Body of pancreas (tissue), 4 donors: ENCODE data around the gene AHCTF1. TPM values are rescaled to one million over a fixed set of nuclear protein-coding genes. Genes with fewer than 3 reads are reported as not detected.

ENCODE experiments used
- ATAC-seq: fragments of 150-250 bp; one replicate; pipeline ENCODE4 v1.9.1; 2016
- DNase-seq, 4 donors: peaks; one replicate each; pipeline ENCODE4 v3.0.0-alpha.2; 2019
- H3K27ac ChIP-seq, 4 donors: fragments of 200-600 bp; sonication (generic); 1 replicate in 3 of 4; 2 replicates in 1 of 4; pipeline versions ENCODE4 v1.5.1 to v1.6.1; 2016 to 2019; ENCODE audit warnings: mild to moderate bottlenecking in 1 of 4, mixed read lengths in 1 of 4, moderate library complexity in 1 of 4
- H3K27me3 ChIP-seq, 2 donors: fragments of 200-600 bp; sonication (generic); one replicate each; pipeline ENCODE4 v1.6.0; 2016; ENCODE audit warnings: mild to moderate bottlenecking in 1 of 2
- H3K36me3 ChIP-seq, 2 donors: fragments of 200-600 bp; sonication (generic); replicated peaks in 1 of 2; 2 replicates each; pipeline ENCODE4 v1.5.1; 2016; ENCODE audit warnings: low read depth in 2 of 2; ENCODE audit not compliant: insufficient read depth in 1 of 2
- H3K4me1 ChIP-seq: fragments of 200-600 bp; sonication (generic); one replicate; pipeline ENCODE4 v1.6.0; 2016
- H3K4me3 ChIP-seq, 2 donors: fragments of 200-600 bp; sonication (generic); 1 replicate in 1 of 2; 2 replicates in 1 of 2; pipeline ENCODE4 v1.5.1; 2016 to 2019
- H3K9me3 ChIP-seq, 3 donors: fragments of 200-600 bp; sonication (generic); 1 replicate in 2 of 3; 2 replicates in 1 of 3; pipeline ENCODE4 v1.5.1; 2016
- POLR2A ChIP-seq, 3 donors: fragments of 450-650 bp; IDR thresholded peaks; one replicate each; pipeline ENCODE4 v1.6.1; 2016; ENCODE audit warnings: antibody characterized with exemption in 3 of 3, mild to moderate bottlenecking in 2 of 3
- WGBS, 2 donors: methylation state at CpG; one replicate each; pipeline ENCODE4 v1.1.5; 2017; 5-methylcytosine and 5-hydroxymethylcytosine counted together
- intact Hi-C: fragments of 100-400 bp; cut with DNase I; formaldehyde crosslinking; loops from one replicate; pipeline ENCODE4 v1.15.1; 2023
- total RNA-seq, 2 donors: library from RNA; depleted of rRNA; stranded (reverse); fragments of >200 nt; gene quantifications; one replicate each; pipeline ENCODE4 v1.1.0, GENCODE V29; 2016
- TF ChIP-seq, protein P1 (sequence below), 7 experiments: fragments of 450-650 bp in 4 of 7; fragments of 200-600 bp in 3 of 7; sonication (generic) in 3 of 7; IDR thresholded peaks; one replicate each; pipeline ENCODE4 v1.5.1; 2016 to 2019; ENCODE audit warnings: antibody characterized with exemption in 7 of 7

Gene AHCTF1
- total RNA-seq, 2 donors from 2014 or later: 17.5 to 18.7 TPM

DNA sequence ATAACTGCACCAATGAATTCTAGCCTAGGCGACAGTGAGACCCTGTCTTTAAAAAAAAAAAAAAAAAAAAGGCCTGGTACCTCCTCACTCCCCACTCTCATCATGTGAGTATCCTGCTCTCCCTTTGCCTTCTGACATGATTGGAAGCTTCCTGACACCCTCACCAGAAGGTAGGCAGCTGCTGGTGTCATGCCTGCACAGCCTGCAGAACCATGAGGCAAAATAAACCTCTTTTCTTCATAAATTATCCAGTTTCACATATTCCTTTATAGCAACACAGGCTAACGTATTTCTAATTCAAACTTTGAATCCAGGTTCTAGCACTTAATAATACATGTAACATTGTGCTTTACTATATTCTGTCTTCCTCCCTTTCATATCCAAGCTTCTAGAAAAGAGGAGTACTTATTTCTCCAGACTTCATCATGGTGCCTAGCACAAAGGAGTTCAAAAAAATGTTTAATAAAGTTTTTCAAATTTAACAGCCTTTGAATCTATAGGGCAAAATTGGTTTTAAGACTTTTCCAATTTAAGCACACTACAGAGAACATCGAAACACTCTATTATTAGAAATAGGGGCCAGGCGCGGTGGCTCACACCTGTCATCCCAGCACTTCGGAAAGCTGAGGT lies 5.6 kb downstream of the AHCTF1 start:
- Histone ChIP-seq H3K4me3 (no peak overlapping the region), H3K36me3 (no peaks in the 10 kb centered on the region), H3K27ac (no peak overlapping the region), H3K9me3 (no peaks in the 10 kb centered on the region), H3K27me3 (no peaks in the 10 kb centered on the region), H3K4me1 (peaks cover 32% of the 10 kb centered on the region)
- no peak for ATAC-seq
- DNase-seq: no peak
- intact Hi-C loops: no loop called here
- 94 to 96% methylated on average over 6 of the region's 6 CpGs for WGBS, 2 donors
- no peak for TF ChIP-seq POLR2A (IDR thresholded peaks at IDR 0.05)
- TF ChIP-seq, protein P1, sequence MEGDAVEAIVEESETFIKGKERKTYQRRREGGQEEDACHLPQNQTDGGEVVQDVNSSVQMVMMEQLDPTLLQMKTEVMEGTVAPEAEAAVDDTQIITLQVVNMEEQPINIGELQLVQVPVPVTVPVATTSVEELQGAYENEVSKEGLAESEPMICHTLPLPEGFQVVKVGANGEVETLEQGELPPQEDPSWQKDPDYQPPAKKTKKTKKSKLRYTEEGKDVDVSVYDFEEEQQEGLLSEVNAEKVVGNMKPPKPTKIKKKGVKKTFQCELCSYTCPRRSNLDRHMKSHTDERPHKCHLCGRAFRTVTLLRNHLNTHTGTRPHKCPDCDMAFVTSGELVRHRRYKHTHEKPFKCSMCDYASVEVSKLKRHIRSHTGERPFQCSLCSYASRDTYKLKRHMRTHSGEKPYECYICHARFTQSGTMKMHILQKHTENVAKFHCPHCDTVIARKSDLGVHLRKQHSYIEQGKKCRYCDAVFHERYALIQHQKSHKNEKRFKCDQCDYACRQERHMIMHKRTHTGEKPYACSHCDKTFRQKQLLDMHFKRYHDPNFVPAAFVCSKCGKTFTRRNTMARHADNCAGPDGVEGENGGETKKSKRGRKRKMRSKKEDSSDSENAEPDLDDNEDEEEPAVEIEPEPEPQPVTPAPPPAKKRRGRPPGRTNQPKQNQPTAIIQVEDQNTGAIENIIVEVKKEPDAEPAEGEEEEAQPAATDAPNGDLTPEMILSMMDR (IDR thresholded peaks at IDR 0.05): no peak

DNA sequence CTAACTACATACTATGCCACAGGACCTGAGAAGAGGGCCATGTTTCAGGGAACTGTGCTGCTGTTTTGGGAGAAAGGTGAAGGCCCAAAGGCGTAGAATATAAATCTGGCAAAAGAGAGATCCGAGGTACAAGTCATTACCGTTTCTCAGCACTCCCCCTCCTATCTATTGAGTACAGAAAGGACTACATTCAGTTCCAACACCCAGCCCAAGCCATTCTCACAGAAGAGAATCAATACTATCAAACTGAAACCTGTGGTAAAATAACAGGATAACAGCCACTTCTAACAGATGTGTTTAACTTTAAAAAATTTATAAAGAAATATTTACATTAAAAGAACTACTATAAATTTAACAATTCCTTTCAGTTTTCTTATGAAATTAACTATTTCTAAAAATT lies 7.8 kb downstream of the AHCTF1 start:
- ATAC-seq: no peak

DNA sequence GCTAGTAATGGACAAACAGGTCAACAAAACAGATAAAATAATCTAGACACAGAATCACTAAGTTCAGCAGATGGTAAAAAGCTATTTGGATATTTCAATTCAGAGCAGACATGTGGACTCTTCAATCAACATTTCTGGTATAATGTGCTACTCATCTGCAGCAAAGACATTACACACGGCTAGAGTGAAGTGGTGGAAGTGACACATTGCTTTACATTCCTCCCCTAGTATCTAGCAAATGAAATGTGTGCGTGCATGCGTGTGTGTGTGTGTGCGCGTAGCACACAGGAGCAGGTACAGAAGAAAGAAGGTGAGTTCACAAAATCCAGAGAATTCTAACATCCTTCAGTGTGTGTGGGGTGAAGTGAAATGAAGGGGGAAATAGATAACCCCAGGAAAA lies 8.3 kb downstream of the AHCTF1 start:
- intact Hi-C loops: no loop called here
- no peak for TF ChIP-seq POLR2A (IDR thresholded peaks at IDR 0.05)
- TF ChIP-seq, protein P1 (IDR thresholded peaks at IDR 0.05): no peak
- ATAC-seq (no peak), DNase-seq (no peak)
- Histone ChIP-seq H3K27me3 (no peaks in the 10 kb centered on the region), H3K9me3 (no peaks in the 10 kb centered on the region), H3K4me1 (peaks cover 10% of the 10 kb centered on the region), H3K4me3 (no peak overlapping the region), H3K36me3 (no peaks in the 10 kb centered on the region), H3K27ac (no peak overlapping the region)
- WGBS, 2 donors: 88 to 90% methylated on average over 5 of the region's 5 CpGs

More for the DNA sequence above, 7.8 kb downstream of the AHCTF1 start:
- Histone ChIP-seq H3K27ac (no peak overlapping the region), H3K9me3 (no peaks in the 10 kb centered on the region), H3K4me3 (no peak overlapping the region), H3K4me1 (peaks cover 13% of the 10 kb centered on the region), H3K27me3 (no peaks in the 10 kb centered on the region), H3K36me3 (no peaks in the 10 kb centered on the region)
- intact Hi-C loops: no loop called here
- no peak for DNase-seq
- 44 to 49% methylated on average over 3 of the region's 3 CpGs for WGBS, 2 donors
- TF ChIP-seq, protein P1 (IDR thresholded peaks at IDR 0.05): no peak
- no peak for TF ChIP-seq POLR2A (IDR thresholded peaks at IDR 0.05)

DNA sequence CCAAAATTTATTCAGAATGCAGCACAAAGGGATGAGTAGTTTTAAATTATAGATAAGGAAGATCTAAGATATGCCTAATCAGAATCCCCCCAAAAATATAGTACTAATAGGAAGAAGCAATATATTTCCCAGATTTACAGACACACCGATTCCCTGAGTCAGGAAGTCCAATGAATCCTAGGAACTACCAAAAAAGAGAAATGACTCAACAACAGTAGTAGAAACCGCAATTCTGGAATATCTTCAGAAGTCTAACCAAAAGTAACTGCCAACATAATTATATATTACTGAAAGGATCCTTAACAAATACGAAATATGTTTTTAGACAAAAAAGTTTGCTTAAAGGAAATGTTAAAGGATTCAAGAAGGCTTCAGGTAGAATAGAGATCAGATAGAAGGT lies 10.3 kb downstream of the AHCTF1 start:
- ATAC-seq: no peak

More for the DNA sequence above, 10.3 kb downstream of the AHCTF1 start:
- no peak for DNase-seq
- H3K27me3 ChIP-seq: no peaks in the 10 kb centered on the region
- no peak overlapping the region for H3K4me3 ChIP-seq
- intact Hi-C loops: no loop called here
- 89 to 93% methylated on average over 3 of the region's 3 CpGs for WGBS, 2 donors
- no peak overlapping the region for H3K27ac ChIP-seq
- no peaks in the 10 kb centered on the region for H3K36me3 ChIP-seq
- H3K4me1 ChIP-seq: peaks cover 18% of the 10 kb centered on the region
- no peaks in the 10 kb centered on the region for H3K9me3 ChIP-seq
- TF ChIP-seq POLR2A (IDR thresholded peaks at IDR 0.05): no peak
- TF ChIP-seq, protein P1 (IDR thresholded peaks at IDR 0.05): no peak
